Hippocampal formation (tissue), 2 donors: ENCODE measurements around the gene AFF1.

ENCODE experiments used
- DNase-seq, 2 donors: peaks; one replicate each; lab custom pipeline; 2025; lab: John Stamatoyannopoulos, UW

AFF1 gene

GRCh38 chr4:86955888-86956451 is 21.2 kb downstream of the AFF1 start:
- no peak for DNase-seq

GRCh38 chr4:86957215-86957614 is 22.4 kb downstream of the AFF1 start:
- DNase-seq: no peak

GRCh38 chr4:86959588-86960500 is 25.0 kb downstream of the AFF1 start:
- DNase-seq: no peak

GRCh38 chr4:86960557-86960961 is 25.7 kb downstream of the AFF1 start:
- no peak for DNase-seq

- DNase-seq: no peak
Observed at GRCh38 chr4:86961116-86961515, 26.3 kb downstream of the AFF1 start.

GRCh38 chr4:86961605-86962295 is 26.9 kb downstream of the AFF1 start:
- no peak for DNase-seq

- no peak for DNase-seq
Observed at GRCh38 chr4:86963697-86964096, 28.9 kb downstream of the AFF1 start.

GRCh38 chr4:86965019-86965976 is 30.5 kb downstream of the AFF1 start:
- no peak for DNase-seq

- DNase-seq: no peak
Observed at GRCh38 chr4:86967073-86967472, 32.3 kb downstream of the AFF1 start.

- no peak for DNase-seq
Observed at GRCh38 chr4:86967798-86968197, 33.0 kb downstream of the AFF1 start.

GRCh38 chr4:86968547-86968946 is 33.7 kb downstream of the AFF1 start:
- no peak for DNase-seq

GRCh38 chr4:86970447-86971354 is 35.9 kb downstream of the AFF1 start:
- no peak for DNase-seq

- no peak for DNase-seq
Observed at GRCh38 chr4:86971355-86971683, 36.5 kb downstream of the AFF1 start.

GRCh38 chr4:86972997-86973396 is 38.2 kb downstream of the AFF1 start:
- DNase-seq: no peak

- DNase-seq: no peak
Observed at GRCh38 chr4:86973668-86974067, 38.9 kb downstream of the AFF1 start.

GRCh38 chr4:86974551-86974994 is 39.8 kb downstream of the AFF1 start:
- no peak for DNase-seq

- DNase-seq: no peak
Observed at GRCh38 chr4:86975927-86976326, 41.1 kb downstream of the AFF1 start.

- no peak for DNase-seq
Observed at GRCh38 chr4:86976801-86977485, 42.1 kb downstream of the AFF1 start.

- DNase-seq: no peak
Observed at GRCh38 chr4:86977621-86978184, 42.9 kb downstream of the AFF1 start.

GRCh38 chr4:86978709-86979108 is 43.9 kb downstream of the AFF1 start:
- DNase-seq: no peak
